ELR (cell line): ENCODE data around the gene ATP5F1D.
"Not testable (repeated sequence)": the region's sequence is repeated elsewhere in the genome, so short reads cannot be mapped to it uniquely, and the experiment has no call there.

Experiments used
- DNase-seq: peaks from one replicate; pipeline ENCODE4 v3.0.0-alpha.2; 2015; ENCODE audit warnings: low read depth

Gene ATP5F1D

DNA sequence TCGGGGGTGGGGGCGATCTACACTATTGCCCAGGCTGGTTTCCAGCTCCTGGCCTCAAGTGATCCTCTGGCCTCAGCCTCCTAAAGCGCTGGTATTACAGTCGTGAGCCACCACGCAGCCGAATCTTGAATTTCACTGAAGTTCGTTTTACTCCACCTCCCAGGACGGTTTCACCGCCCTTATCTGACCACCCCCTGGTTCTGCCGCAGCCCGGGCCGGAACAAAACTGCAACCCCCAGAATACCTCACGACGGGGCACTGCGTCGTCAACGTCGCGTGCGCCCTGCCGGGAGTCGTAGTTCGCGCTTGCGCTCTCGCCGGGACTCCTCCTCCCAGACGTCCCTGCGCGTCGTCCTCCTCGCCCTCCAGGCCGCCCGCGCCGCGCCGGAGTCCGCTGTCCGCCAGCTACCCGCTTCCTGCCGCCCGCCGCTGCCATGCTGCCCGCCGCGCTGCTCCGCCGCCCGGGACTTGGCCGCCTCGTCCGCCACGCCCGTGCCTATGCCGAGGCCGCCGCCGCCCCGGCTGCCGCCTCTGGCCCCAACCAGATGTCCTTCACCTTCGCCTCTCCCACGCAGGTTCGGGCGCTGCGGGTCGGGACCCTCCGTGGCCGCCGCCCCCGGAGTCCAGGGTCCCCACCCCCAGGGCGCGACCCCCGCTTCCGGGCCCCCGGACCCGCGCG is at the start of gene ATP5F1D:
TSS of gene ATP5F1D (plus strand) at position 335 of the 679 bp plus-strand sequence. CDS start at position 435, 100 bp downstream.
- peak; percentile 97 for DNase-seq

DNA sequence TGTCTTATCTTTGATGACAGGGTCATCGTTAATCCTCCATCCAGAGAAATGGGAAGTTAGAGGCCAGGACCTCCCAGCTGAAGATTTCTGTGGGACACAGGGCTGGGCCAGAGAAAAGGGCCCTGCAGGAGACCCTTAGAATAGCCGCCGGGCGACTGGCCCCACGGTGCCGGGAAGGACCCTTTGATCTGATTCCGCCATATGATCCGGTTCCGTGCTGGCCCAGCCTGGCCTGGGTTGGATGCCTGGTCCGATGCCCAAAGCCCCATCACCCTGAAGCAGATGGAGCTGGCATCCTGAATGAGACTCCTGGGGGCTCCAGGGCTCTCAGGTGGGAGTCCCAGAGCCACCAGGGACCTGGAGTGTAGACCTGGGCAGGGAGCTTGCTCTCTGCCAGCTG is 42.0 kb upstream of the ATP5F1D start:
- no peak for DNase-seq

DNA sequence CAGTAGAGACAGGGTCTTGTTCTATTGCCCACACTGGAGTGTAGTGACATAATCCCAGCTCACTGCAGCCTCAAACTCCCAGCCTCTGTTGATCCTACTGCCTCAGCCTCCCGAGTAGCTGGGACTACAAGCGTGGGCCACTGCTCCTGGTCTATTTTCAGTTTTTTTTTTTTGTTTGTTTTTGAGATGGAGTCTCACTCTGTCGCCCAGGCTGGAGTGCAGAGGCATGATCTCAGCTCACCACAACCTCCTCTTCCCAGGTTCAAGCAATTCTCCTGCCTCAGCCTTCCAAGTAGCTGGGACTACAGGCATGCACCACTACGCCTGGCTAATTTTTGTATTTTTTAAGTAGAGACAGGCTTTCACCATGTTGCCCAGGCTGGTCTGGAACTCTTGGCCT is 40.9 kb upstream of the ATP5F1D start:
- not testable (repeated sequence) for DNase-seq

DNA sequence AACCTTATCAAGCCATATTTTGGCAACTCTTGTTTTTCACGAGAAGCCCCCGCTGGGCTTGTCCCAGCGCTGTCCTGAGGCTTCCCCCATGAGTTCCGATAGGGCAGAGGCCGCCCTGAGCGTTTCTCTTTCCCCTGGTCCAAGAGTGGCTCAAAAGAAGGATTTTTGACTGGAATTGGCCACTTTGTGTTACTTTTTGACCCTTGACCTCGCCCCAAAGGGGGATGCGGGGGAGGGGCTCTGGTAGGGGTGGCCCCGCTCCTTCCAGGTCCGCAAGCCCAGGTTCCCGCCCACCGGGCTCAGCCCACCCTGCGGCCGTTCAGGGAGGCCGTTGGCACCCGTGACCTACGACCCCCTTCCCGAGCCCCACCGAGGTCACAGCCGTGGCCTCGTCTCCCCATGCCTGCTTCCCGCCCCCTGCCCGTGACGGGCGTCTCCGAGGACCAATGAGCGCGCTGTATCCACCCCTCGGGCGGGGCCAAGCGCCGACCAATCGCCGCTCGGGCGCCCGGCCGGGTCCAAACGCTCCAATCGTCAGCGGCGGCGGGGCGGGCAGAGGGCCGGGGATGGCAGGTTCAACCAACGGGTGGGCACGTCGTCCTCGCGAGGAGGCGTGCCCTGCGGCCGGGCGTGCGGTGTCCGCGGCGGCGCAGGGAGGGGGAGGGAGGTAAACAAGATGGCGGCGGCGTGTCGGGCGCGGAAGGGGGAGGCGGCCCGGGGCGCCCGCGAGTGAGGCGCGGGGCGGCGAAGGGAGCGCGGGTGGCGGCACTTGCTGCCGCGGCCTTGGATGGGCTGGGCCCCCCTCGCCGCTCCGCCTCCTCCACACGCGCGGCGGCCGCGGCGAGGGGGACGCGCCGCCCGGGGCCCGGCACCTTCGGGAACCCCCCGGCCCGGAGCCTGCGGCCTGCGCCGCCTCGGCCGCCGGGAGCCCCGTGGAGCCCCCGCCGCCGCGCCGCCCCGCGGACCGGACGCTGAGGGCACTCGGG is 36.1 kb upstream of the ATP5F1D start, which contains the start of gene STK11:
TSS of gene STK11 (plus strand) at position 665 of the 986 bp plus-strand sequence. CDS start 1,136 bp downstream, outside the sequence.
- peak; percentile 98 for DNase-seq

DNA sequence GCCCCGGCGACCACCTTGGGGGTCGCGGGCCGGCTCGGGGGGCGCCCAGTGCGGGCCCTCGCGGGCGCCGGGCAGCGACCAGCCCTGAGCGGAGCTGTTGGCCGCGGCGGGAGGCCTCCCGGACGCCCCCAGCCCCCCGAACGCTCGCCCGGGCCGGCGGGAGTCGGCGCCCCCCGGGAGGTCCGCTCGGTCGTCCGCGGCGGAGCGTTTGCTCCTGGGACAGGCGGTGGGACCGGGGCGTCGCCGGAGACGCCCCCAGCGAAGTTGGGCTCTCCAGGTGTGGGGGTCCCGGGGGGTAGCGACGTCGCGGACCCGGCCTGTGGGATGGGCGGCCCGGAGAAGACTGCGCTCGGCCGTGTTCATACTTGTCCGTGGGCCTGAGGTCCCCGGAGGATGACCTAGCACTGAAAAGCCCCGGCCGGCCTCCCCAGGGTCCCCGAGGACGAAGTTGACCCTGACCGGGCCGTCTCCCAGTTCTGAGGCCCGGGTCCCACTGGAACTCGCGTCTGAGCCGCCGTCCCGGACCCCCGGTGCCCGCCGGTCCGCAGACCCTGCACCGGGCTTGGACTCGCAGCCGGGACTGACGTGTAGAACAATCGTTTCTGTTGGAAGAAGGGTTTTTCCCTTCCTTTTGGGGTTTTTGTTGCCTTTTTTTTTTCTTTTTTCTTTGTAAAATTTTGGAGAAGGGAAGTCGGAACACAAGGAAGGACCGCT is 35.2 kb upstream of the ATP5F1D start:
- DNase-seq: peak; percentile 25

DNA sequence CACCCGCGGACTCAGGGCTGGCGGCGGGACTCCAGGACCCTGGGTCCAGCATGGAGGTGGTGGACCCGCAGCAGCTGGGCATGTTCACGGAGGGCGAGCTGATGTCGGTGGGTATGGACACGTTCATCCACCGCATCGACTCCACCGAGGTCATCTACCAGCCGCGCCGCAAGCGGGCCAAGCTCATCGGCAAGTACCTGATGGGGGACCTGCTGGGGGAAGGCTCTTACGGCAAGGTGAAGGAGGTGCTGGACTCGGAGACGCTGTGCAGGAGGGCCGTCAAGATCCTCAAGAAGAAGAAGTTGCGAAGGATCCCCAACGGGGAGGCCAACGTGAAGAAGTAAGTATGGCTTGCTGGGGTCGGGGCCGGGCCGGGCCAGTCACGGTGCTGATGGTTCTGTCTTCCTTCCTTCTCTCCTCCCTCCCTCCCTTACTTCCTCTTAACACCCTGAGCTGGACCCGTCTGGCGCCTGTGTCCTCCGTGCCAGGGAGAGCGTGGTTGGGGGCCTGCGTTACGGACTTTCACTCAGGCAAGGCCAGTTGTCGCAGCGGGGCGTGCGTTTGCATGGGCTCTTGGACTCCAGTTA is 34.6 kb upstream of the ATP5F1D start:
- peak; percentile 29 for DNase-seq

DNA sequence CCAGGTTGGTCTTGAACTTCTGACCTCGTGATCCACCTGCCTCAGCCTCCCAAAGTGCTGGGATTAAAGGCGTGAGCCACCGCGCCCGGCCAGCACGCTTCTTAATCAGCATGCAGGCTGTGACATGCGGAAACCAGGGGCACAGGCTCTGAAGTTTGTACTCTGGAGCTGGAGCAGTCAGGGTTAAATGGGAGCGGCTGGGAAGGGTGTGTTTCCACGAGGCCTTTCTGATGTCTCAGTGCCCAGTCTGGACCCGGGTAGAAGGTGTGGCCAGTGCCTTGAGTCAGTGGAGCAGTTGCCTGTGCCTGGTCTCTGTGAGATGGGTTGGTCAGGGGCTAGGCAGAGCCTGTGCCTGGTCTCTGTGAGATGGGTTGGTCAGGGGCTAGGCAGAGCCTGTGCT is 32.7 kb upstream of the ATP5F1D start:
- DNase-seq: peak; percentile 49

DNA sequence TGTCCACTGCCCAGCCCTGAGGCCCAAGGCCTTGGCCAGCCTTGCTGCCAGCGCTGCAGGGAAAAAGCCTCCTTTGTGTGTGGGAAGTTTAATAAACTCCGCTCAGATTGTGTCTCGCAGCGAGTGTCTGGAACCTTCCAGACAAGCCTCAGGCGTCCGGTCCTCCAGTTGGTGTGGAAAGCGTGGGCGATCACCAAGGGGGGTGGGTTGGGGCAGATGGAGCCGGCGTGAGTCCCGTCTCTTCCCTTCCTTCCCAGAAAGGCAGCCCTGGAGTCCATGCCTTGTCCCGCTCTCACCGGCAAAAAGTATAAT is 31.4 kb upstream of the ATP5F1D start:
- no peak for DNase-seq

DNA sequence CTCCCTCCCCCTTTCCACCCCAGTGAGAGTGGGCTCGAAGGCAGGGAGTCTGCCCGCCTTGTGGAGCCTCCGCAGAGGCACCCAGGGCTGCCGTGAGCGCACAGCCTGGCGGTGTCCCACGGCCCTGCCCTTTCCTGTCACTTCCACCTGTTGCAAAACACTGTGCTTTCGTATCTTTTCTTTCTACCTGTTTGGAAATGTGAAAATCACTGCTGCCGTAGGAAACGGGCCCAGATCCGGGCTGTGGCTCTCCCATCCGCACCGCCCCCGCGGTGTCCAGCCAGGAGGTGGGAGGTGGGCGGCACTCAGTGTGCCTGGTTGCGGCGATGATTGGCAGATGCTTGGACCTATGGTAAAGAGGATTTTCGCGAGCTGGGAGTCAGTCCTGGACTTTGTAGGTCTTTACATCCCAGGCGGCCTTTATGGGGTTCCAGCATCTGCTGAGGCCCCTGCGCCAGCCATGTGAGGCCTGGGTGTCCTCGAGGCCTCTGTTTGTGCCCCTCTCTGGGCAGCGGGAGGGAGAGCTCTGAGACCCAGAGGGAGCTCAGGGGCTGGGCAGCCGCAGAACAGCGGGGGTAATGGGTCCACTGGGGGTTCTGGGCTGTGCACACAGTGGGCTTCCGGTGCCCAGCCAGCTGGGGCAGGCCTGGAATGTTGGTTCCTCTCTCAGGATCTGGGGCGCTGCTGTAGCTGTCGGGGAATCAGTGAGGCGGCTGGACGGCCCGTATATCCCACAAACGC is 29.9 kb upstream of the ATP5F1D start:
- DNase-seq: no peak

DNA sequence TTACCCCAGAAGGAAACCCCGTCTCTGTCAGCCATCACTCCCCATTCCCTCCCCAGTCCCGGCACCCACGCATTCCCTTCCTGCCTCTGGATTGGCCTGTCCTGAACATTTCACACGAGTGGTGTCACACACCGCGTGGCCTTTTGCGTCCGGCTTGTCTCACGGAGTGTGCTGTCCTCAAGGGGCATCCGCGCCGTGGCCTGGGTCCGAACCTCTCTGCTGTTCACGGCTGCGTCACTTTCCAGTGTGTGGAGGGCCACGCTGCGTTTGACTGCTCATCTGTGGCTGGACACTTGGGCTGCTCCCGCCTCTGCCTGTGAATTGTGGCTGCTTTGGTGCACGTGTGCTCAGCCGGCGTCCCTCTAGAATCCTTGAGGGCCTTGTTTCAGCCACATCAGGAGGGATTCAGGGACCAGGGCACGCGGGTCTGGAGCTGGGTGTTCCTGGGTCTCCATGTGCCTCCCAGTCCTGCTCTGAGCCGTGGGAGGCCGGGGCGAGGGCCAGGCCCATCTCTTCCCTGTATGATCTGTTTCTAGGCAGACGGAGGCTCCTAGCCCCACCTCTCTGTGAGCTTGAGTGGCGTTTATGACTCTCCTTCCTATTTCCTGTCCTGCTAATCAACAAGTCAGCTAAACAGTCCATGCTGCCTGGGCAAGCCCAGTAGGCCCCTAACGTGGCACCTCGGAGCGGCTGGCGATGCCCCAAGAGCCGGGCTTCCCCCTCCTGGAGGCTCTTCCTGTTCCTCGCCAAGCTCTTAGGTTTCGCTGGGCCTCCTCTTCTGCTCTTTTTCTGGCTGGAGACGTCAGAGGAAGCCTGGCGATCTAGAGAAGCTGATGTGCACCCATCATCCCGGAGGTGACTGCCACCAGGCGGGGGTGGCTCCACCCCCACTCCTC is 27.9 kb upstream of the ATP5F1D start:
- peak; percentile 88 for DNase-seq

DNA sequence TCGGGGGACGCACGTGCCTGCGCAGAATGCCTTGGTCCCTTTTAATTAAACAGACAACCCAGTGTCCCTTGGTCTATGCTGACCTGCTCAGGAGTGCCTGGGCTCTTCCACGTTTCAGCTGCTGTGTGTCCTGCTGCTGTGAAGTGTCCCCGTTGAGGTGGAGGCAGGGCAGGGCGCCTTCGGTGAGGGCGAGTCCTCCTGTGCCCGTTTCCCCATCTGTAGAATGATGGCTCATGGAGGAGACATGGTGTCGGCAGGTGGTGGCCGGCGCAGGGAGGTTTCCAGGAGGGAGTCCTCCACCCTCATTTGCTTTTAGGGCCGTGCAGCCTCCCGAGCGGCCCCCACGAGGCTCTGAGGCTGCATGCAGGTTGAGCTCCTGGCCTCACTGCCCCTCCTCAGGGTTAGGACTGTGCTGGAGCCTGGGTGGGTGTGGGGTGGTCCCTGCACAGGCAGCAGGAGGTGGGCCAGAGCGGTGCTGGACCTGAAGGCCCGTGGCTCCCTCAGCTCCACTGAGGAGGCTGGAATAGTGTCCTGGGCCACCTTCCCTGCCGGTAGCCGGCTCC is 27.2 kb upstream of the ATP5F1D start:
- no peak for DNase-seq

DNA sequence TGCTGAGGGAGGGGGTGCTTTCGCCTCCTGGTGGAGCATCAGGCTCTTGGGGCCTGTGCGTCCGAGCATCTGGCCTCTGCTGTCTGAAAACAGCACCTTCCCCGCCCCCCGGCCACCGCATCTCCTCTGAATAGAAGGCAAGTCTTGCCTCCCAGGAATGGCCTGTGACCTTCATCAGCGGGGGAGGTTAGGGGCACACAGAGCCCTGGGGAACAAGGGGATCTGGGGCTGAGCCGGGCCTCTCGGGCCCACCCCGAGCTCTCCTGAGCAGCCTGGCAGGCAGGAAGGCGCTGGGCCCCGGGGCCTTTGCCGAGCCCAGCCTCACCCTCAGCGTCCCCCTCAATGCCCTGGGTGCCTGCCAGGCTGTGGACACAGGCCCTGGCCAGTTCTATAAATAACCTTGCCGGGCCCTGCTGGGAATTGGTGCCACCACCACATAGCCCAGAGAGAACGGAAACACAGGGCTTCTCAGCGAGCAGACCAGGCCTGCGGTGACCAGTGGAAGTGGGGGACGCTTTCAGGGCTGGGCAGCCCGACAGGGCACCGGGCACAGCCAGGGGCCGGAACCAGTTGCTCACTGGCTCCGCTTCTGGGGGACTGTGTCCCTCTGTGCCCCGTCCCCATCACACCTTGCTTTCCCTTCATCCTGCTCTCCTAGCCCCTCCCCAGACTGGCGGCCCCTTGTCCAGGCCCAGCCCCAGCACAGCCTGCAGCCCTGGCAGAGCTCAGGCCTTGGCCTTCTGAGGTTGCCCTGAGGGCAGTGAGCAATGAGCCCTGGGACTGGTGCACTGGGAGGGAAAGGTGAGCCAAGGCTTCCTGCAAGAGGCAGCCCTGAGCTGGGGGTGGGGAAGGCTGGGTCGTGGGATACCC is 26.5 kb upstream of the ATP5F1D start:
- peak; percentile 79 for DNase-seq

DNA sequence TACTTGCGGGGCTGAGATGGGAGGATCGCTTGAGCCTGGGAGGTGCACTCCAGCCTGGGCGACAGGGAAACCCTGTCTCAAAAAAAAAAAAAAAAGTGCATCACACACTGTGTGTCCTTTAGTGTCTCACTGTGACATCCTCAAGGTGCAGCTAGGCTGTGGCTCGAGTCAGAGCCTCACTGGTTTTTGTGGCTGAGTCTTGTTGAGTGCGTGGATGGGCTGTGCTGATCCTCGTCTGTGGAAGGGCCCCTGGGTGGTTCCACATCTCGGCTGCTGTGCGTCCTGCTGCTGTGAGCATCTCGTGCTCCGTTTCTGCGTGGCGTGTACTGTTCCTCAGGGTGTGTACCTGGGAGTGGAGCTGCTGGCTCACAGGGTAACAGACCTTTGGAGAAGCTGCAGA is 24.8 kb upstream of the ATP5F1D start:
- no peak for DNase-seq

DNA sequence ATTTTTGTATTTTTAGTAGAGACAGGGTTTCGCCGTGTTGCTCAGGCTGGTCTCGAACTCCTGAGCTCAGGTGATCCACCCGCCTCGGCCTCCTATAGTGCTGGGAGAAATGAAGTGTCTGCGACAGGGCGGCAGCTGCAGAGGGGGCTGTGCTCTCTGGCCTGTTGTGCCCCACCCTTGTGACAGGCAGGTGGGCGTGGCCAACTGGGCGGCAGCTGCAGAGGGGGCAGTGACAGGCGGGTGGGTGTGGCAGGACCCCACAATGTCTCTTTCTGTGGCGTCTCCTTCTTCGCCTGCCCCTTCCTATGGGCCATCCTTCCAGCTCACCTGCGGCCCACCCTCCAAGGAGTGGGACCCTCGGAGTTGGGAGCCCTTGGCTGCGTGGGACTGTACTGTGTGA is 24.2 kb upstream of the ATP5F1D start:
- no peak for DNase-seq

DNA sequence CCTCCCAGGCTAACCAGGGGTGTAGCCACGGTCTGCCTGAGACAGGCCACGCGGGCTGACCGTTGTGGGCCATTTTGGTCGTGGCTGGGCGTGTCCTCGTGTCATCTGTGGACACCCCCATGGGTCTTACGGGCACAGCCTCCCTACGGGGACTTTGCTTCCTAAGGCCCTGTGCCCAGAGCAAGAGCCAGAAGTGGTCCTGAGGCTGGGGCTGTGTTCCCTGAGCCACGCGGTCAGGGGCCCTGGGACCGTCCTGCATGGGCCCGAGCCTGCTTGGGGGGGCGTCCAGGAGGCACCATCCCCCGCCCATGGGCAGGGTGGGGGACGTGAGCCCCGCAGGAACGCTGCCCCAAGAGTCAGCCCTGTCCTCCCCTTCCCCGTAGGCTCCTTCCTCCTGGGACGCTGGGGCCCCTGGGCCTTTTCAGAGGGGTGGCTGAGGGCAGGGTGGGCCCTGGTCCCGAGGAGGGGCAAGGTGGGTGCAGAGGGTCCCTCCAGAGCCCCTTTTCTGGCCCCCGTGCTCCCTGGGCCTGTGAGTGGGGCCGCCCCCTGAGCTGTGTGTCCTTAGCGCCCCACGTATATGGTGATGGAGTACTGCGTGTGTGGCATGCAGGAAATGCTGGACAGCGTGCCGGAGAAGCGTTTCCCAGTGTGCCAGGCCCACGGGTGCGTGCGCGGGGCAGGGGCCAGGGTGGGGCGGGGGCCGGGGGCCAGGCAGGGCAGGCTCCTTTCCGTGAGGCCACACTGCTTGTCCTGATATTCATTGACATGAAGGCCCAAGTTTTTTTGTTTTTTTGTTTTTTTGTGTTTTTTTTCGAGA is 22.6 kb upstream of the ATP5F1D start:
- DNase-seq: no peak

DNA sequence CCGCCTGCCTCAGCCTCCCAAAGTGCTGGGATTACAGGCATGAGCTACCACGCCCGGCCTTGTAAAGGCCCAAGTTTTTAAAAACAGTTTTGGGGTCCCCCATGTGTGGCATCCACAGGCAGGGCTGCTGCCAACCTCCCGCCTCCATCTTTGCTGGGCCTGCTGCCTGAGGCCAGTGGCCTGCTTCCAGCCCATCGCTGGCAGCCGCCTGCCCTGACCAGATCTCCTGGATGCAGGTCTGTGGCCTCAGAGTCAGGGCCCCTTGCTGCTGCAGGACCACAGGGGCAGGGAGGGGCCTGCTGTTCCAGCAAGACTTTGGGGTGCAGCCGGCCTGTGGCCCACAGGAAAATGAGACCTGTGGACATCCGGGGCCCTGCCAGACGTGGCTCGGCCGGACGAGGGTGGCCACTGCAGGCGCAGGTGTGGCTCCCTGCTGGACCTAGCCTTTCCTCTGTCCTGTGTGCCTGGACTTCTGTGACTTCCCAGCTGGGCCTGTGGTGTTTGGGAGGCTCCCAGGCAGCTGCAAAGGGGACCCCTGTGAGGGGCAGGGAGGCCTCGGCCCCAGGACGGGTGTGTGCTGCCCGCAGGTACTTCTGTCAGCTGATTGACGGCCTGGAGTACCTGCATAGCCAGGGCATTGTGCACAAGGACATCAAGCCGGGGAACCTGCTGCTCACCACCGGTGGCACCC is 21.6 kb upstream of the ATP5F1D start:
- no peak for DNase-seq

DNA sequence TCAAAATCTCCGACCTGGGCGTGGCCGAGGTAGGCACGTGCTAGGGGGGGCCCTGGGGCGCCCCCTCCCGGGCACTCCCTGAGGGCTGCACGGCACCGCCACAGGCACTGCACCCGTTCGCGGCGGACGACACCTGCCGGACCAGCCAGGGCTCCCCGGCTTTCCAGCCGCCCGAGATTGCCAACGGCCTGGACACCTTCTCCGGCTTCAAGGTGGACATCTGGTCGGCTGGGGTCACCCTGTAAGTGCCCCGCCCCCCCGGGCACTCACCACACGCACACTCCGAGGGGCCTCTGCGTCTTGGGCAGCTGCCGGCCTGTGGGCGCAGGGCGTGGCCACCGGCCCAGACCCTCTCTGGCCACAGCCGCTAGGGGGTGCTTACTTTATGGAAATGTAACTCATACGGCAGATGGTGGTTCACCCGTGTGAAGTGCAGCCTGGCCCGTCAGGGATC is 21.0 kb upstream of the ATP5F1D start:
- no peak for DNase-seq
